Islet precursor cell (in vitro differentiated cells): ENCODE measurements around the gene FABP1.

Source experiments
- DNase-seq: peaks from one replicate; pipeline ENCODE4 v3.0.0-alpha.2; 2018

Gene FABP1

GRCh38 chr2:88127888-88128653 is at the start of gene FABP1:
Gene FABP1, minus strand, starts transcription at chr2:88128062. Its CDS starts 45 bp downstream, at chr2:88128017.
- no peak for DNase-seq

- DNase-seq = no peak
These were observed 49.7 kb upstream of the FABP1 start for GRCh38 chr2:88177556-88177955.

GRCh38 chr2:88176352-88176984 is 48.6 kb upstream of the FABP1 start:
- no peak for DNase-seq

- no peak for DNase-seq
These were observed 45.0 kb upstream of the FABP1 start for GRCh38 chr2:88172882-88173281.

- DNase-seq = no peak
These were observed 44.1 kb upstream of the FABP1 start for GRCh38 chr2:88171966-88172365.

GRCh38 chr2:88170472-88170892 is 42.6 kb upstream of the FABP1 start:
- DNase-seq = no peak

GRCh38 chr2:88168386-88168785 is 40.5 kb upstream of the FABP1 start:
- DNase-seq = no peak

- no peak for DNase-seq
These were observed 39.9 kb upstream of the FABP1 start for GRCh38 chr2:88167740-88168139.

GRCh38 chr2:88165332-88166003 is 37.6 kb upstream of the FABP1 start:
- no peak for DNase-seq

- DNase-seq = no peak
These were observed 33.8 kb upstream of the FABP1 start for GRCh38 chr2:88161446-88162244.

- DNase-seq = no peak
These were observed 32.7 kb upstream of the FABP1 start for GRCh38 chr2:88160517-88160916.

- DNase-seq = peak; percentile 78
These were observed 32.1 kb upstream of the FABP1 start for GRCh38 chr2:88159955-88160415.

GRCh38 chr2:88159481-88159880 is 31.6 kb upstream of the FABP1 start:
- DNase-seq = no peak

GRCh38 chr2:88148929-88149438 is 21.1 kb upstream of the FABP1 start:
- no peak for DNase-seq

- DNase-seq = no peak
These were observed 19.3 kb upstream of the FABP1 start for GRCh38 chr2:88147145-88147544.

- no peak for DNase-seq
These were observed 18.7 kb upstream of the FABP1 start for GRCh38 chr2:88146590-88146989.

- DNase-seq = no peak
These were observed 17.1 kb upstream of the FABP1 start for GRCh38 chr2:88144914-88145497.

- no peak for DNase-seq
These were observed 16.4 kb upstream of the FABP1 start for GRCh38 chr2:88144271-88144670.

- DNase-seq = no peak
These were observed 14.1 kb upstream of the FABP1 start for GRCh38 chr2:88141952-88142351.

- no peak for DNase-seq
These were observed 11.9 kb upstream of the FABP1 start for GRCh38 chr2:88139804-88140203.

- DNase-seq = no peak
These were observed 11.4 kb upstream of the FABP1 start for GRCh38 chr2:88139203-88139702.

GRCh38 chr2:88137833-88138232 is 10.0 kb upstream of the FABP1 start:
- no peak for DNase-seq
